NCI-H2196 (cell line): ENCODE data around the gene OSBPL2.

Experiments used
- DNase-seq: peaks from one replicate; lab custom pipeline; 2025; ENCODE audit not compliant: unreplicated experiment; lab: John Stamatoyannopoulos, UW

OSBPL2 gene

DNA sequence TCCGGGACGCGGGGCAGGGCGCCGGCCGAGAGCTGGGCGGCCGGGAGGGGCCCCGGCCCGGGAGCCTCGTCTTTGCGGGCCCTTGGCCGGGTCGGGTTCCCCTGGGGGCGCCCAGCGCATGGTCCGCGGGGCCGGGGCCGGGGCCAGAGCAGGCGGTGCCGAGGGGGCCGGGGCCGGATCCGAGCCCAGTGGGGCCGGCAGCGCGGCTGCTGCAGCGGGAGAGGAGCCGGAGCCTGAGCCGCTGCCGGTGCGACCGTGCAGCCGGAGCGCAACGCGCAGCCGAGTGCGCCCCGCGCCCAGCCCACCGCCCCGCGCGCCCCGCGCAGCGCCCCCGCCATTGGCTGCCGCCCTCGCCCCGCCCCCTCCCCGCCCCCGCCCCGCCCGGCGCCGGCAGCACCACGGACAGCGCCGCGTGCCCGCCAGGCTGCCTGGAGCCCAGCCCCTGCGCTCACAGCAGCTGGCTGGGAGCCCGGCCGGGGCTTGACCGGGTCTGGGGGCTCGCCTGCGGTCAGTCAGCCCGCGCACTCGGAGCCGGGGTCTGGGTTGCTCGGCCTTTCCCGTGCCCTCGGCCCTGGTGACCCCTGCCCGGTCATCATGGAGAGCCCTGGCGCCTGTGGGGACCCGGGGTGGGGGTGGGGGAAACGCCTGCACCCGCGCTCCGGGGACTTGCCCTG is 18.2 kb upstream of the OSBPL2 start, which contains the start of gene HRH3:
HRH3 (minus strand) TSS at position 287 of the 674 bp plus-strand sequence. CDS start 308 bp downstream, outside the sequence.
- DNase-seq = peak; percentile 44

DNA sequence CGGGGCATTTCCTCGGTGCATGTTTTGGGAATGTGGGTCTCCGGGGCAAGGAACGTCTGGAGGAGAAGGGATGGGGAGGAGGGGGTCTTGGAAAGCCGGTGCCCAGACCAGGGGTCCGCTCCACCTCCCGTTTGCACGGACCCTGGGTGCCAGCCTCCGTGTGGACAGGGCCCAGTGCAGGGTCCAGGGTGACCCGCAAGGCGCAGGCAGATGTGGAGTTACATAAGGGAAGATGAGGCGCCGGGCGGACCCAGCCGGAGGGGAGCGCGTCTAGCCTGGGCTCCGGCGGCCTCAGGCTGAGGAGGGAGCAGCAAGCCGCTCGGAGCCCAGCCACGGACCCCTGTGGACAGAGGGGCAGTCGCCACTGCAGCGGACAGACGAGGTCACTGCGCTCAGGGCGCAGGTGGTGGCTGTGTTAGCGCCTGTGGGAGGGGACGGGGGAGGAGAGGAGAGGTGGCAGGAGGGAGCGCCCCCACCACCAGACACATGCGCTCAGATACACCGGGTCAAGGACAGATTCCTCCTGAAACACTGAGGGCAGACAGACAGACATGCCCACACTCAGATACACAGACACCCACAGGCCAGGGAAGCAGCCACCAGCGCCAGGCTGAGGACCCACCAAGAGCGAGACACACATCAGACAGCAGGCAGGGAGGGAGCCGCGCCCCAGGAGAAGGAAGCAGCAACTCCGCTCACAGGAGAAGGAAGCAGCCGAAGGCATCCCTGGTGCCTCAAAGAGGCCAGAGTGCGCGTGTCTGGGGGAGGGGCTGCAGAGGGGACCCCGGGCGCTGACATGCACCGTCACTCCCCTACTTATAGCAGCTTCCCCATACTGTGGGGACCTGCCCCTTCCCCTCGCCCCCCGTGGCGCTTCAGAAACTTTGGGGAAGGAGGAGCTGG is 17.4 kb upstream of the OSBPL2 start:
- DNase-seq = no peak

DNA sequence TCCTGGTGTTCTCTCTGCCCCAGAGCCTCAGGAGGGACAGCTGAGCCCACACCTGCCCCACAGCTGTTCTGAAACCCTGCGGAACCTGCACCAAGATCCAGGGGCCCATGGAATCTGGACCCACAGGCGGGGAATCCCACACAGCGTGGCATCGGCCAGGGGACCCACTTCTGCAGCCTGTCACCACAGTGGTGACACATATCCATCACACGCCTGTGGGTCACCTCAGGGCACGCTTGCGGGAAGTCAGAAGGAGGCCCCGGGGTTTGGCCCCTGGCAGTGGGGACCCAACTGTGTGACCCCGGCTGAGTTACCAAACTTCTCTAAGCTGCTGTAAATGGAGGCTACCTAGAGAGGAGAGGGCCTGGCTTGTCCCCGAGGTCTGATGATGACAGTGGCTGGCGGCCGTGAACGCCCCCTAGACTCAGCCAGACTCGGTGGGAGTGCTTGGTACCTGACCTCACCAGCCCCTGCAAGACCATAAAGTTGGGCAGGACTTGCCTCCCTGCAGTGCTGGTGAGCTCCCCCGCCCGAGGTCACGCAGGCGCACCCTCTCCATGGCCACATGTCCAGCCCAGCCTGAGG is 16.0 kb upstream of the OSBPL2 start:
- DNase-seq = no peak

DNA sequence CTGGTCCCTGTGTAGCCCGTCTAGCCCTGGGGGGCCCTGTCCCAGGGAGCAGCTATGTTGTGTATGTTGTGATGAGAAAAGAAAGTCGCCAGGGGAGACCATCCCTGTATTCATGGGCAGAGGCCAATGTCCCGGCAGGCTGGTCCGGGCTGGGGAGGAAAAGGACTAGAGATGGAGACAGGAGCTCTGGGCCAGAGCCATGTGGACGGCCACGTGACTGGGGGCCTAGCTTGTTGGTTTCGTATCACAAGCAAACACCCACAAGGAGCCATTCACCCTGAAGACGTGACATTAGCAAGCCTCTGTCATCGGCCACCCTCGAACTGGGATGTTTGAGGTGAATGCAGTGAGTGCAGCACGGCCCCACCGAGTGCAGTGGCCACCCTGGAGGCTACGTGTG is 15.3 kb upstream of the OSBPL2 start:
- no peak for DNase-seq

DNA sequence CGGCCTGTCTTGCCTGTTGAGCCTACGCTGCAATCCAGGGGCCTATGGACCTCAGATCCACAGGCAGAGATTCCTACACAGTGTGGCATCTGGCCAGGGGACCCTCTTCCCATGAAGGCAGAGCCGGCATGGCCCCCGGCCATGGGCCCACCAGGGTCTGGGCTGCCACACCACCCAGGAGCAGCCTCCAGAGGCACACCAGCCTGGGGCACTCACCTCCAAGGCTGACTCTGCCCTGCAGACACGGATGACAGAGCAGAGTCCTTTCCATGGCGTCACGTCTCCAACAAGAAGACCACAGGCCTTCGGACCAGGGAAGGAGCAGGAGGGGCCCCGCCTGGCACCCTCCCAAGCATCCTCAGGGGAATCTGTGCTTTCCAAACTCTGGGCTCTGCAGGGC is 14.8 kb upstream of the OSBPL2 start:
- DNase-seq = no peak

DNA sequence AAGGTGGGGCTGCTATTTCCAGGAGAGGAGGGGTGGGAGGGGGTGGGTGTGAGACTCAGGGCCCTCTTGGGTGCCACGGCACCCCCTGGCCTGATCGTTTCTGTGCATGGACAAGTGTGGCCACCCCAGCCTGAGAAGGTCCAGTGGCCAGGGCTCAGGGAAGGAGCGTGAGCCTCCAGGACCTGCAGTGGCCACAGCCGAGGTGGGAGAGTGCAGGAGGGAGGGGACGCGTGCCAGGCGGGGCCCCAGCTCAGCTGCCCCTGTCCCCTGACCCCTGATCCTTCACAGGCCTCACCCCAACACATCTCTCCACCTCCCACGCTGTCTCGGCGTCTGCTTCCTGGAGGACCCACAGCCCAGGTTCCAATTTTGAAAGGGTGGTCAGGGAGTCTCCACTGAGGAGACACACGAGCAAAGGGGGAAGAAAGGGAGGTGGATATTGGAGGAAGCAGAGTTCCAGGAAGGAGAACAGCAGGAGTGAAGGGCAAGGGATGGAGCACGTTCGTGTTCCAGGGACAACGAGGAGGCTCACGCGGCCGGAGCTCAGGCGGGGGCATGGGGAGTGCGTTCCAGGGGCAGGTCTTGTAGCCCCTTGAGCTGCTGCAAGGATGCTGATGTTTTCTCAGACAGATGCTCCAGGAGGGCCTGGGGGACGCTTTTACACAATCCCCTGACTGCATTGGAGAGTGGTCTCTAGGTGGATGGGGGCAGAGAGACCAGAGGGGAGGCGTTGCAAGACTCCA is 14.0 kb upstream of the OSBPL2 start:
- no peak for DNase-seq

DNA sequence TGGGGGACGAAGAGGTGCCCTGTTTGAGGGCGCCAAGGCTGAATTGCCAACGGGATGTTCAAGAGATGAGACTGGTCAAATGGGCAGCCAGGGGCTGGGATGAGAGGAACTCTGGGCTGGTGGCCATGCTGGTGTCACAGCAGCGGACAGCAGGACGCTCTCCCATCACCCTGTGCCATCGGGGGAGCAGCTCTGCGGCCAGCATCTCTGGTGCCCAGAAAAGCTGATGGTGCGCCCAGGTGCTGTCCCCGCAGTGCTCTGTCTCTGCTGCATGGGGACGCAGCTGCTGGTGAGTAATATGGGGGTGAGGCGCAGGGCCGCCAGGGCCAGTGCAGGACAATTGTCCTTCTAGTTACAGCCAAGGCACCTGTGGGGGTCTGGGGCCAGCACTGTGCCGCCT is 13.3 kb upstream of the OSBPL2 start:
- no peak for DNase-seq

DNA sequence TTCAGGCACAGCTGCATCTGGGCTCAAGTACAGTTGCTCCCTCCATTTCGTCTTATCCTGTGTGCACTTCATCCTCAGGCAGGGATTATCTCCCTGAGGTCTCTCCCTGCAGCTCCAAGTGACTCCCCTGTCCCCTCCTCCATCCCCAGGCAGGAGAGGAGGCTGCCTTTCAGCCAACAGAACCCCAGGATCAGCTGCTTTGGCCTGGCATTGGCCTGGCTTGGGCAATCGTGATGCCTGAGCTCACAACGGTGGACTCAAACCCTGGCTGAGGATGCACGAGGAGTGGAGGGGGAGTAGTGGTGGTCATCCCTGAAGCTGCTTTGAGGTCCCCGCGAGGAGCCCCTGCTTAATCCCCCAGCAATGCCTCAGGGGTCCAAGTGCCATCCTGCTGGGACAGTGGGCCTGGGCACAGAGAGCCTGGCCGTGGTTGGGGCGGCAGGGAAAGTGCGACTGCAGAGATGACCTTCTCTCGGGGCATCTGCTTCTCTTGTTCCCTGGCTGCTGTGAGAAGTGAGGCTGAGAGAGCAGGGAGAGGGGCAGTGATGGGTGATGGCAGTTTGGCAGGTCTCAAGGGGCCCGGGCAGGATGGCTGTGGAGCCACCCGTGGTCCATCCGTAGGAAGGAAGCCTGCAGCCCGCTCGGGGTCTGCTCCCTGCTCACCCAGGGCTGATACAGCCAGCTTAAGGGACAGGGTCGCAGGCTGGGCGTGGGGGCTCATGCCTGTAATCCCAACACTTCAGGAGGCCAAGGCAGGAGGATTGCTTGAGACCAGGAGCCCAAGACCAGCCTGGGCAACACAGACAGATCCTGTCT is 12.3 kb upstream of the OSBPL2 start:
- DNase-seq = no peak

DNA sequence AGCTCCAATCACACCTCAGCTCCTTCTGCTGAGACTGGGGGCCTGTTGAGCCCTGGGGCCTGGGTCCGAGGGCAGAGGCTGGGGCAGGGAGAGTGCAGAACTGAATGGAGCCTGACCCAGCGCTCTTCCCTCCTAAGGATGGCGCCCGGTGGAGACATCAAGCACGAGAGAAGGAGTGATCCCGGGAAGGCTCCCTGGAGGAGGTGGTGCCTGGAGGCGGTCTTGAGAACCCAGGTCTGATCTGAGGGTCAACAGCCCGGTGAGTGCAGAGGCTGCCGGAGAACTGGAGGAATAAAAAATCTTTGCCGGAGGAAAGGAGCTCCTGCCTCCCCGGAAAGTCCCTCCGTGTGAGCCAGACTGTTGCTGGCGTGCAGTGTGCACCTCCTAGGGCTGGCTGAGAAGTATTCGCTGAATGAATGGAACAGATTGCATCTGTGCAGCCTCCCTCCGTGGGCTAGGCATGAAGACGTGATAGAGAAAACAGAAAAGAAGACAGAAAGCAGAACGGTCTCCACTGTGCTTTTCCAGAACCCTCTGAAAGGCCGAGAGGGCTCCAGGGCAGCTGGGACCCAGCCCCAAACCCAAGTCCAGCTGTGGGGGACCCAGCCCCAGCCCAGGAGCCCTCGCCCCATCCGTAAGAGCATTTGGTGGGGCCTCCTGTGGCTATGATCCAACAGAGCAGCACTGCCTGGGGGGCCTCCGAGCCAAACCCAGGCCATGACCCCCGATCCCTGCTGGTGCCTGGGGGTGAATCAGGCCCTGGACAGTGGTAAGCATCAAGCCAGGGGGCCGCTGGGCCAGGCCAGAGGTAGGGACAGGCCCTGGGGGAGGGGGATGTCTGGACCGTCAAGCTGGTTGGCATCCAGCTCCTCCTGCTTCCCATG is 11.4 kb upstream of the OSBPL2 start:
- no peak for DNase-seq

DNA sequence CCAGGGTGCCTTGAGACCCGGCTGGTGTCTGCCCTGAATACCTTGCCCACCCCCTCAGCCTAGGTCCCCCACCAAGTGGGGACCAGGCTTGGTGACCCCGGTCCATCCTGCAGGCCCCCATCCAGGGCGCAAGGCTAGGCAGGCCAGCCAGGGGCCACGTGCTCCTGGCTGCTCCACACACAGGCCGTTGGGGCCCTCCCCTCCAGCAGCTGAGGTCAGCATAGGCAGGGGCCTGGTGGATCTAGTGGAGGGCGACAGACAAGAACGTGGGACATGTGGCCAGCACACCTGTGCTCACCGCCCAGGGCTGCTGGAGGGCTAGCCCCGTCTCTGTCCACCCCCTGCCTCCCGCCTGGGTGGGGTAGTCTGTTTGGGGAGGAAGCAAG is 10.7 kb upstream of the OSBPL2 start:
- DNase-seq = no peak

DNA sequence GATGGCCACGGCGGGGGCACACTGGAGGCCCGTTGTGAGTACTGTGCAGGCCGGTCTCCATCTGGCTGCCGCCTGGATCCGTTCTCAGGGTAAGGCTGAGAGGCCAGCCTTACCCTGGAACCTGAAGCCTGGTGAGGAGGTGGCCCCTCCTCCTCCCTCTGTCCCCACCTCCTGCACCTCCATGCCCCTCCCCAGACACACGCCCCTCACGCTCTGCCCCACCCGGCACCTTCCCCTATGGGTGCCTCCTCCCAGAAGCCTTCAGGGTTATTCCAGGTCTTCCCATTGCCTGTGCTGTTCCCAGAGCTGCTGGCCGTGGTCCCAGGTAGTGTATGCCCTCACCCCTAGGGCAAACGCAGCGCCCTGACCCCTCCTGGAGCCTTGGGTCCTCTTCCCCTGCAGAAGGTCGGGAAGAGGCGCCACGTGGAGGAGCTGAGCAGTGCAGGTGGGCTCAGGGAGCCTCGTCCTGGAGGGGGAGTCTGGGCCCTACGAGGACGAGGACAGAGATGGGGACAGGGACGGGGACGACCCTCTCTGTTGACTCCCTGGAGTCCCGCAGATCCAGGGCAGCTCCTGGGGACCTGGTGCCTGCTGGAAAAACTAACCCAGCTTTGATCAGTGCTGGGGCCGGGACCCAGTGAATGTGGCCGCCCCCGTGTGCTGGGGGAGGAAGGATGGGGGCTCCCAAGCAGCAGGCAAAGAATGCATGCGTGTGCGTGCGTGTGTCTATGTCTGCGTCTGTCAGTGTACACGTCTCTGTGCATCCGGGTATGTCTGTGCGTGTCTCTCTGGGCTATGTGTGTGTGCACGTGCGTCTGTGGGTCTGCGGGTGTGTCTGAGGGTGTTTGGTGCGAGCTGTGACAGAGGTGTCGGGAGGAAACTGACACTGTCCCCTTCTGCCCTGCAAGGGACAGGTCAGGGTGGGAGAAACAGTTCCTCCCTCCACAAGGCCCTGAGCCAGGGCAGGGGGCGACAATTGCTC is 10.1 kb upstream of the OSBPL2 start:
- DNase-seq = peak; percentile 25

DNA sequence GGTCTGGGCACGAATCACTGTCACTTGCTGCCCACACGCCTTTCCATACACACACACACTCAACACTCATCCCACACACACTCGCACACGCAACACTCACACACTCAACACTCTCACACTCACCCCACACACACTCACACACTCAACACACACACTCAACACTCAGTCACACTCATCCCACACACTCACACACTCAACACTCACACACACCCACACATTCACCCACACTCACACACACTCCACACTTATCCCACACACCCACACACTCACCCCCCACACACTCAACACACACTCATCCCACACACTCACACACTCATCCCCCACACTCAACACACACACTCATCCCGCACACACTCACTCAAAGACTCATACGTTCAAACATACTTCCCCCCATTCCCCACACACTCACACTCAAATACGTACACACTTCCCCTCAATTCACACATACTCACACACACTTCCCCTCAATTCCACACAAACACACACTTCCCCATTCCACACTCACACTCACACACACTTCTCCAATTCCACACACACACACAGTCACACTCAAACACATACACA is 9.3 kb upstream of the OSBPL2 start:
- no peak for DNase-seq

DNA sequence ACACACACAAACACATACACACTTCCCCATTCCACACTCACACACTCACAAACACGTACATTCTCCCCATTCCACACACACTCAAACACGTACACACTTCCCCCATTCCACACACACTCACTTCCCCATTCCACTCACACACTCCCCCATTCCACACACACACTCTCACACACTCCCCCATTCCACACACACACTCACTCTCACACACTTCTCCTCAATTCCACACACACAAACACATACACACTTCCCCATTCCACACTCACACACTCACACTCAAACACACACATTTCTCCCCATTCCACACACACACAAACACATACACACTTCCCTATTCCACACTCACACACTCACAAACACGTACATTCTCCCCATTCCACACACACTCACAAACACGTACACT is 8.7 kb upstream of the OSBPL2 start:
- DNase-seq = no peak

DNA sequence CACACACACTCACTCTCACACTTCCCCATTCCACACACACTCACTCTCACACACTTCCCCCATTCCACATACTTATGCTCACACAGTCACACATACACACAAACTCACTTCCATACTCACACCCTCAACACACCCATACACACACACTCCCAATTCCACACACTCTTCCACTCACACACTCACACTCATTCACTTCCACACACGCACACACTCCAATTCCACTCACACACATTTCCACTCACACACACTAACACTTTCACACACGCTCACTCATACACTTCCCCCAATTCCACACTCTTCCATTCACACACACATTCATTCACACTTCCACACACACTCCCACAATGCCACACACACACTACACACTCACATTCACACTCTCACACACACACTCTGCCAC is 8.0 kb upstream of the OSBPL2 start:
- no peak for DNase-seq

DNA sequence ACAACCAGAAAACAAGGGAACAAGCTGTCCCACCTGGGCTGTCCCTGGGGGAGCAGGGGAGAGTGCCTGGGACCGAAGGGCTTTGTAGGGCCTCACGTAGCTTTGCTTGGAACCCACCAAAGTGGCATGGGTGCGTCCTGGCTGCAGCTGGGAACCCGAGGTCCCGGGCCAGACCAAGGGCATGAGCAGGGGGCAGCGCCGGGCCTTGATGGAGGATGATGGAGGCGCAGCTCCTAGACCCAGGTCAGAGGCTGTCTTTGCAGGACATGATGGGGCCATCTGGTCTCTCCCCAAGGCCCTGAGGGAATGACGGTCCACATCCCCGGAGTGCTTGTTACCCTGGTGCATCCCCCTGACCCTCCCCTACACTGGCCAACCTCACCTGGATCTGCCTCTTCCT is 7.6 kb upstream of the OSBPL2 start:
- DNase-seq = no peak

DNA sequence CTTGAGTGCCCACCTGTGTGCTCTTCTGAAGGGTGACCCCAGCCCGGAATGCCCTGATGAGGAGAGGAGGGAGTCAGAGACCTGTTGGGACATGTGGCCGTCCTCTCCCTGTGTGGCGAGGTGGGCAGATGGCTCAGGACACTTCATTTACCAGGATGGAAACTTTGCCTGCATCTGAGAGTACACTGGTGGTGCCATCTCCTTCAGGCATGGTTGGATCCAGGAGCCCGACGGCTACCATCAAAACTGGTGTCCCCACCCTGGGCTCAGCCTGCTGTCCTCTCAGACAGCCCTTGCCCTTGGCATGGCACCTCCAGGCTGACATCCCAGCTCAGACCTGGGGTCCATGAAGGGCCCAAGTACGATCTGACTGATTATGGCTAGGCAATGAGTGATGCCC is 7.0 kb upstream of the OSBPL2 start:
- DNase-seq = no peak

DNA sequence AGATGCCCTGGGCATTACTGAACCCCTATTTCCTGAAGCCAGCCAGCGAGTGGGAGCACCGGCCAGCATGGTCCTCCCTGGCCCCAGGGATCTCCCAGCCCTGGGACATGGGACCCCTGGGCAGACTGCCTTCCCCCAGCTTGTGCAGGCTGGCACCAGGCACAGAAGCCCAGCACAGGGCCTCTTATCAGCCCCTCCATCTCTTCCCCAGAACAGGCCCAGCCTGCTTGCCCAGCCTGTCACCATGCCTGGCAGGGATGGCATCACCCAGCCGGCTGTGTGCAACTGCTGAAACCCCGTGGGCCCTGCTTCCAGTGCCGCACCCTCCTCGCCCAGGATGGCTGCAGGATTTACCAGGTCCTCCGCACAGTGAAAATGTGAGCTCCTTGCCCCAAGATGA is 6.1 kb upstream of the OSBPL2 start:
- DNase-seq = no peak
